IPS DF 4.7 (cell line): ENCODE results near the gene TIMM29.
"Not testable (repeated sequence)": the region's sequence is repeated elsewhere in the genome, so short reads cannot be mapped to it uniquely, and the experiment has no call there.

ENCODE experiments used
- DNase-seq: peaks from one replicate; pipeline ENCODE4 v3.0.0-alpha.2; 2013; ENCODE audit warnings: low spot score; ENCODE audit errors: extremely low read depth

Gene TIMM29

DNA sequence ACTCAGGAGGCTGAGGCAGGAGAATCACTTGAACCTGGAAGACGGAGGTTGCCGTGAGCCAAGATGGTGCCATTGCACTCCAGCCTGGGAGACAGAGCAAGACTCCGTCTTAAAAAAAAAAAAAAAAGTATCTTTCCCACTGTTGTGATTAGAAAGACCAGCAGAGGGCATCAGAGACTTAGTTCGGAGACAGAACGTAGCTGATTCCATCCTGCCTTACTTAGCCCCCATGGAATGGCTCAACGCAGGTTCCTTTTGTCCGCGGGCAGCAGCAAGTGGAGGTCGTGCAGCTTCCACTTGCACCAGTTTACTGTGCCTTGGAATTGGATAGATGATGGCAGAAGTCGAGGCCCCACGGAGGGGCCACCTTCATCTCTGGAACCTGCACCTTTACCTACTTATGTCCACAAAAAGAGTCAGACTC is 8.1 kb downstream of the TIMM29 start:
- peak; percentile 75 for DNase-seq

DNA sequence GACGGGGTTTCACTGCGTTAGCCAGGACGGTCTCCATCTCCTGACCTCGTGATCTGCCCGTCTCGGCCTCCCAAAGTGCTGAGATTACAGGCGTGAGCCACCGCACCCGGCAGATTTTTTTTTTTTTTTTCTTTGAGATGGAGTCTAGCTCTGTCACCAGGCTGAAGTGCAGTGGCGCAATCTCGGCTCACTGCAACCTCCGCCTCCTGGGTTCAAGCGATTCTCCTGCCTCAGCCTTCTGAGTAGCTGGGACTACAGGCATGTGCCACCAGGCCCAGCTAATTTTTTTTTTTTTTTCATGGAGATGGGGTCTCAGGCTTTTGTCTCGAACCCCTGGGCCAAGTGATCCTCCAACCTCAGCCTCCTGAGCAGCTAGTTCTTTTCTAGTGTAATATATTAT is 13.0 kb downstream of the TIMM29 start:
- DNase-seq, result not testable (repeated sequence)

DNA sequence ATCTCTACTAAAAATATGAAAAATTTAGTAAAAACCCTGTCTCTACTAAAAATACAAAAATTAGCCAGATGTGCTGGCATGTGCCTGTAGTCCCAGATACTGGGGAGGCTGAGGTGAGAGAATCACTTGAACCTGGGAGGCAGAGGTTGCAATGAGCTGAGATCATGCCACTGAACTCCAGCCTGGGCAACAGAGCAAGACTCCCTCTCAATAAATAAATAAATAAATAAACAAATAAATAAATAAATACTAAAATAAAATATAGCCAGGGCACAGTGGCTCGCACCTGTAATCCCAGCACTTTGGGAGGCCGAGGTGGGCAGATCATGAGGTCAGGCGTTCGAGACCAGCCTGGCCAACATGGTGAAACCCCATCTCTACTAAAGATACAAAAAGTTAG is 14.8 kb downstream of the TIMM29 start:
- not testable (repeated sequence) for DNase-seq

DNA sequence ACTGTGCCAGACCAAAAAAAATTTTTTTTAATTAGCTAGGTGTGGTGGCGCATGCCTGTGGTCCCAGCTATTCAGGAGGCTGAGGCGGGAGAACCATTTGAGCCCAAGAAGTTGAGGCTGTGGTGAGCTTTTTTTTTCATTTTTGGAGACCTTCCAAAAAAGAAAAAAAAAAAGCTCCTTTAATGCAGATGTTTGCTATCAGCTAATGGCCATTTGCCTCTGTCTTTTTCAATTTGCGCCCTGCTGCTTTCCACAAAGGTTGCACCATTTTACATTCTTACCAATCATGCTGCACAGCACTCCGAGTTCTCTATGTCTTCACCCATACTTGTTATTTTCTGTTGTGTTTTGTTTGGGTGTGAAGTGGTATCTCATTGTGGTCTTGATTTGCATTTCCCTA is 16.7 kb downstream of the TIMM29 start:
- DNase-seq, result no peak

DNA sequence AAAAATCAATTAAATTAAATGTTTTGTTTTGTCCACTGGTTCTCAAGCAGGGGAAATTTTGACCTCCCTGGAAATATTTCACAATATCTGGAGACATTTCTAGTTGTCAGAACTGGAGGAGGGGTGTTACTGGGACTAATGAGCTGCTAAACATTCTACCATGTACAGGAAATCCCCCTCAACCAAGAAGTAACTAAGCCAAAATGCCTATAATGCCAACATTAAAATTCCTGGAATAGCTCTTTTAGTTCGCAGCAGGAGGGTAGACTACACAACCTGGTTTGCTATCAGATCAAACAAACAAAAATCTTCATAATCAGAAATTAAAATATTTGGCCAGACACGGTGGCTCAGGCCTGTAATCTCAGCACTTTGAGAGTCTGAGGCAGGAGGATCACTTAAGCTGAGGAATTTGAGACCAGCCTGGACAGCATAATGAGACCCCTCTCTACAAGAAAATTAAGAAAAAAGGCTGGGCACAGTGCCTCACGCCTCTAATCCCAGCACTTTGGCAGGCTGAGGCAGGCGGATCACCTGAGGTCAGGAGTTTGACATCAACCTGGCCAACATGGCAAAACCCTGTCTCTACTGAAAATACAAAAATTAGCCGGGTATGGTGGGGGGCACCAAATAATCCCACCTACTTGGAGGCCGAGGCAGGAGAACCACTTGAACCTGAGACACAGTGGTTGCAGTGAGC is 18.5 kb downstream of the TIMM29 start:
- DNase-seq, result no peak

DNA sequence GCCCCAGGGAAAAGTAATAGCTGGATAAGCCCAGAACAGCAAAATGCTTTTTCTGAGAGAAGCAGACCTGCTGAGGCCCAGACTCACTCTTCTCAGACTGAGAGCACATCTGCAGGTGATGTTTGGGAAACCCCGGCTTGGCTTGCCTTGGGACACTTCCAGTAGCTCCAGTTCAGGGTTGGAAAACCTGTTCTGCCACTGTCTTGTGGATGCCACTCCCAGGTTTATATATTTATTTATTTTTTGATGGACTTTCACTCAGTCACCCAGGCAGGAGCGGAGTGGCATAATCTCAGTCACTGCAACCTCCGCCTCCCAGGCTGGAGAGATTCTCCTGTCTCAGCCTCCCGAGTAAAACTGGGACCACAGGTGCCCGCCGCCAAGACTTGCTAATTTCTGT is 24.2 kb downstream of the TIMM29 start:
- no peak for DNase-seq

DNA sequence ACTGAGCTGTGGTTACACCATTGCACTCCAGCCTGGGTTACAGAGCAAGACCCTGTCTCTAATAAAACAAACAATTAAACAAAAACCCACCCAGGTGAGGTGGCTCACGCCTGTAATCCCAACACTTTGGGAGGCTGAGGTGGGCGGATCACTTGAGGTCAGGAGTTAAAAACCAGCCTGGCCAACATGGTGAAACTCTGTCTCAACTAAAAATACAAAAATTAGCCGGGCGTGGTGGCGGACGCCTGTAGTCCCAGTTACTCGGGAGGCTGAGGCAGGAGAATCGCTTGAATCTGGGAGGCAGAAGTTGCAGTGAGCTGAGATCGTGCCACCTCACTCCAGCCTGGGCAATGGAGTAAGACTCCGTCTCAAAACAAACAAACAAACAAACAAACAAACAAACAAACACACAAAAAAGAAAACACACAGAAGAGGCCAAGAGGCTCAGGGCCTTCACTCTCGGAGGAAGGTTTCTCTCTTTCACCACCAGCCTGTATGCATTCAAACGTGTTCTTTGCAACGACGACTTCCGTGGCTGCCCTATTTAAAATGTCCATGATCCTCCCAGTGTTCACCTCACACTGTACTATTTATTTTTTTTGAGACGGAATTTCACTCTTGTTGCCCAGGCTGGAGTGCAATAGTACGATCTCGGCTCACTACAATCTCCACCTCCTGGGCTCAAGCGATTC is 30.8 kb downstream of the TIMM29 start:
- not testable (repeated sequence) for DNase-seq

DNA sequence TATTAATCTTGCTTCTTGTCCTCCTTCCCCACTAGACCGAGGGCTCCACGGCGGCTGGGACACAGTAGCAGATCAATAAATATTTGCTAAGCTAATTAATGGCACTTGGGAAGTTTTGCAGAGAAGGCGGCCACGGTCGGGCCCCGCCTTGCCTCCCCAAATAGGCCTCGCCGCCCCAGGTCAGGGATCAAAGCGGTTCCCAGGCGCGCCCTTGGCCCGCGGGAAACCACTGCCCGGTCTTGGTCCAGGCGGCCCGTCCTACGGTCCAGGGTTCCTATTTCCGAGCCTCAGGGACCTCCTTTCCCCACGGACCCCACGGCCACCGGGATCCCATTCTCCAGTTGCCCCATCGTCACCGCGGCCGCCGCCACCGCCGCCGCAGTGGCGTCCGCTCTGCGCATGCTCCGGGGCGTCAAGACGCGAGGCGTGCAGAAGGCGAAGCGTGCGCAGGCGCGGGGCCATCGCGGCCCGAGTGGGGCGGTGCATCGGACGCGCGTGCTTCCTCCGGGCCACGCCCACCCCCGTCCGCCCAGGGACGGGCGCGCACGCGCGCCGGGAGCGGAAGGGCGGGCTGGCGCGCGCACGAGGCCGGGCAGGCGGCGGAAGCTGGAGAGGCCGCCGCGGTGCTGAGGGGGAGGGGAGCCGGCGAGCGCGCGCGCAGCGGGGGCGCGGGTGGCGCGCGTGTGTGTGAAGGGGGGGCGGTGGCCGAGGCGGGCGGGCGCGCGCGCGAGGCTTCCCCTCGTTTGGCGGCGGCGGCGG is 31.9 kb downstream of the TIMM29 start, which contains the start of gene SMARCA4:
SMARCA4 (plus strand) TSS at position 717 of the 759 bp plus-strand sequence. CDS start 23,122 bp downstream, outside the sequence.
- DNase-seq, result peak; percentile 64

DNA sequence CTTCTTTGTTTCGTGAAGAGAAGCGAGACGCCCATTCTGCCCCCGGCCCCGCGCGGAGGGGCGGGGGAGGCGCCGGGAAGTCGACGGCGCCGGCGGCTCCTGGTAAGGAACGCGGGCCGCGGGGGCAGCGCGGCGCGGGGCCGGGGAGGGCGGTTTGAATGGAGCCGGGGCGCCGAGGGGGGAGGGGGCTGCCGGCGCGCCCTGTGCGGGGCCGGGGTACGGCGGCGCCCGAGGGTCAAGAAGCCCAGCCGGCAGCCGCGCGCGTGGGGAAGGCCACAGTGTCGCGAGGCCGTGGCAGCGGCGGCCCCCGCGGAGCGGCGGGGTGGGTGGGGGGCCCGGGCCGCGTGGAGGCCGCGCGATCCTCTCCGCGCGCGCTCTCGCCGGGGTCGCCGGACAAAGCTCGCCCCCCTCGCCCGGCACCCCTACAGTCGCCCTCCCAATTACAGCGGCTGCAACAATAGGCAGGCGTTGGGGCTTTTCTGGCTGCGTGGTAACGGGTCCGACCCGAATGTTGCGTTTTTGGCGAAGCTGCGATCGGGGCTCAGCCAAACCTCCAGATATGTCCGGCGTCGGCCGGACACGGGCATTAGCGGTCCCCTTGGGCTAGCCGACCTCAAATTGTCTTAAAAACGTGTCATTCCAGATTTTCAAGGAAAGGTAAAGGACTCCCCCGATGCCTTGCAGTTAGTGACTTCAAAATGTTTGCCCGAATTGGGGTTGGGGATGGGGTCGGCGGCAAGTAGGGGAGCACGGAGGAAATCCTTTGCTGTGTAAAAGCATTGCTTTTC is 32.7 kb downstream of the TIMM29 start:
- no peak for DNase-seq

DNA sequence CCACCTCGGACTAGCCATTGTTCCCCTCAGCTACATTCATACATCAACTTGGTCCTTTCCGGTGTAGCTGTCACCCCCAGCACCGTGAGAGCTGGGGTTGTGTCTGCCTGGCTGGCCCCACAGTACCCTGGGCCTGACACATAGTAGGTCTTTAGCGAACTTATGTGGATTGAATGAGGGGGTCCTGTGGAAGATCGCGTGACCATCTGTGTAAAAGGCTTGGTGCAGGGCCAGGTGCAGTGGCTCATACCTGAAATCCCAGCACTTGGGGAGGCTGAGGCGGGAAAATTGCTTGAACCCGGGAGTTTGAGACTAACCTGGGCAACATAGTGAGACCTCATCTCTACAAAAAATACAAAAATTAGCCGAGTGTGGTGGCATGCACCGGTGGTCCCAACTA is 34.3 kb downstream of the TIMM29 start:
- DNase-seq, result no peak

DNA sequence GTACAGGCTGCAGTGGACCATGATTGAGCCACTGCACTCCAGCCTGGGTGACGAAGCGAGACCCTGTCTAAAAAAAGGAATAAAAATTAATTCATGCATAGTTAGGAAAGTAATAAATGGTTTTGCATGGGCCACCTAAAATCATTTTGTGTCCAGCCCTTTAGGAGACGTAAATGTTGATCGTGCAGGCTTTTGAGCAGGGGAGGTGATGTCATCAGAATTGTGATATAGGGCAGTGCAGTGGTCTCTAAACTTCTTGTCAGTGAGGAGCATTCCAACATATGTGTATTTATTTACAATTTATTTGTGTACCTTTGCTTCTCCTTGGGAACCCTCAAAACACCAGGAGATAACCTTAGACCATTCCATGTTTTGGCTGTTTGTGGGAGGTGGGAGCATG is 35.3 kb downstream of the TIMM29 start:
- DNase-seq, result no peak

DNA sequence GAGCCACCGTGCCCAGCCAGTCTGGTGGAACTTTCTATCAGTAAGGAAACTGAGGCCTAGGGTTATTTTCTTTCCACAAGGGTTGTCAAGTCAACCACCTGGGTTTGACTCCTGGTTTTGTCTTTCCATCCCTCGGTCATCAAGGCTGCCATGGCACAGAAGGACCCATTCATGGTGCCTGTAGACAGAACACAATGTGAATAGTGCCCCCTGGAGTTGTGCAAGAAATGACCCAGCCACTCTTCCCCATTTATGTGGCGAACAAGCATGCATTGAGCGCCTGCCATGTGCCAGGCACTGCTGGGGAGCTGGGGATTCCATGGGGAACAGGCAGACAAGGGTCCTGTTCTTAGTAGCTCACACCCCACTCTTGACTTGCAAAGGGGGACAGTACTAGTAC is 36.3 kb downstream of the TIMM29 start:
- DNase-seq, result no peak

DNA sequence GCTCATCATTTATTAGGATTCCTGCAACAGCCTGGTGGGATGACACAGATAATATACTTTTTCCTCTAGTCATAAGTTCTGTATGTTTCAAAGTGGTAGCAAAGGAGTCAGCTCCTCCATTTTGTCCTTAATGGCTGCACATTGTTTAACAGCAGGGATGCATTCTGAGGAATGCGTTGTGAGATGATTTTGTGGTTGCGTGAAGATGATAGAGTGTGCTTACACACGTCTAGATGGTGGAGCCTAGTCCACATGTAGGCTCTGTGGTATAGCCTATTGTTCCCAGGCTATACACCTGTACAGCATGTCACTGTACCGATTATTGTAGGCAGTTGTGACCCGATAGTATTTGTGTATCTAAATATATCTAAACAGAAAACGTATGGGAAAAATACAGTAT is 36.8 kb downstream of the TIMM29 start:
- DNase-seq, result no peak

DNA sequence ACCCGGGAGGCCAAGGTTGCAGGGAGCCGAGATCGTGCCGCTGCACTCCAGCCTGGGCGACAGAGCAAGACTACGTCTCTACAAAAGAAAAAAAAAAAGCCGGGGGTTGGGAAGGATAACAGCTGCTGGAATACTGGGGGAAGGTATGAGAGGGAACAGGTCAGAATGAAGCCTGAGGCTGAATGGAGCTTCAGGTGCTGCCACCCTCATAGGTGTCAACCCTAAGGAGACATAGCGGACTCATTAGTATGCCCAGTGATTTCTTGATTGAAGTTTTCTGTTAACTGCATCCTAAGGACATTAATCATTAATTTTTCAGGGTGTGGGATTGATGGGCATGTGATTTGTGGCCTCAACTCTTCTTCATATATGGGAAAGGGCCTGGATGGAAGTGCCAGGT is 38.2 kb downstream of the TIMM29 start:
- no peak for DNase-seq

DNA sequence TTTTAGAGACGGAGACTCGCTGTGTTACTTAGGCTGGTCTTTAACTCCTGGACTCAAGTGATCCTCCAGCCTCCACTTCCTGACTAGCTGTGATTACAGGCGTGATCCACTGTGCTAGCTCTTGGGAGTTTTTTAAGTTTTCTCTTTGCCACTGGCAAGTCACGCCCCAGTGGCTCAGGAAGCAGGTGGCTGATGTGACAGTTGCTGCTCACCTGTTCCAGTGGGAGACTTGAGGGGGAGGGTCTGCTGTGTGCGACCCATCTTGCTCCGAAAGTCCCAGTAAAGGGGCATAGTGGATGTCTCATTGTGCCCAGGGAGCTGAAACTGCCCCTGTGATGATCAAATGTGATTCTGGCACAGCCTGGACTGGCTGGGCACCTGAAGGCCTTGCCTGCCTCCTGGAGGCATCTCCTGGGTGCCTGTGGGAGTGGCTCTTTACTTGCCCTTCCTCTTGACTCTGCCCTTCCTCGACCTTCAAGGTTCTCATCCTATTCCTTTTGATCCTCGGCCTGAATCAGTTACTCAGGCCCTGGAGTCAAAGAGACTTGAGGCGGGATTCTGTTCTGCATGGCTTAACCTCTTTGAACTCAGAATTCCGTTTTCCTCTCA is 40.0 kb downstream of the TIMM29 start:
- no peak for DNase-seq

DNA sequence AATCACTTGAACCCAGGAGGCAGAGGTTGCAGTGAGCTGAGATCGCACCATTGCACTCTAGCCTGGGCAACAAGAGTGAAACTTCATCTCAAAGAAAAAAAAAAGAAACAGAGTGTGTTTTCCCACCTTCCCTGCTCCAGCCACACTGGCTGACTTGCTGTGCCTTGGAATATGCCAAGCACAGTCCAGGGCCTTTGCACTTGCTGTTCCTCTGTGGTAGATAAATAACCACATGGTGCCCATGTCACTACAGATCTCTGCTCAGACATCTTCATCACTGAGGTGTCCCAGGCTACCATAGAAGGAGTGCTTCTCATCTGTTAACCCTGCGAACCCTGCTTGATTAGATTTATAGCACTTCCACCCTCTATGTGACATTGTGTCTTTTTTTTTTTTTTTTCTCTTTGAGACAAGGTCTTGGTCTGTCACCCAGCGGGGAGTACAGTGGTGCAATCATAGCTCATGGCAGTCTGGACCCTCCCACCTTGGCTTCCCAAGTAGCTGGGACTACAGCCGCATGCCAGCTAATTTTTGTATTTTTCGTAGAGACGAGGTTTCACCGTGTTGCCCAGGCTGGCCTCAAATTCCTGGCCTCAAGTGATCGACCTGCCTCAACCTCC is 42.6 kb downstream of the TIMM29 start:
- DNase-seq, result no peak

DNA sequence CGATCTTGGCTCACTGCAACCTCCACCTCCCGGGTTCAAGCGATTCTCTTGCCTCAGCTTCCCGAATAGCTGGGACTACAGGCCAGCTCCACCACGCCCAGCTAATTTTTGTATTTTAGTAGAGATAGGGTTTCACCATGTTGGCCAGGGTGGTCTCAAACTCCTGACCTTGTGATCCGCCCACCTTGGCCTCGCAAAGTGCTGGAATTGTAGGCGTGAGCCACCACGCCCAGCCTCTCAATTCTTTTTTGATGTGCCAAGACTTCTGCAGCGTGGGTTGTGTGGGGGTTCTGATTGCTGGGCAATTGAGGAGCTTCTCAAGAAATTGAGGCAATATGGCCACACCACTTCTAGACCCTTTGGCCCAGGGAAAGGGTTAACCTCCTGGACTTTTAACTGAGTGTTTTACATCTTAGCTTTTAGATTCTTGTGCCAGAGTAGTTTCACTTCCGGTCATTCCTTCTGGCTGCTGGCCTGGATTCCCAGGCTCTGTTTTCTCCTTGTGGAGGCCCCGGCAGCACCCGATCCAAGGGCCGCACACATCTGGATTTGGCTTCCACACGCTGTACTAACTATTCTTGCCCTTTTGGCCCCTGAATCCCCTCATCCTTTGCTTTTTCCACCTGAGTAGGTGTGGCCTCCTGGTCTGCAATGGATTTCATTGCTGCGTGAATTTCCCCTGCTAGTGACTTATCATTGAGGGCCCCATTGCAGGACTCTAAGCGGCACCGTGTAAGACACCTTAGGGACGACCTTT is 46.9 kb downstream of the TIMM29 start:
- DNase-seq, result no peak

DNA sequence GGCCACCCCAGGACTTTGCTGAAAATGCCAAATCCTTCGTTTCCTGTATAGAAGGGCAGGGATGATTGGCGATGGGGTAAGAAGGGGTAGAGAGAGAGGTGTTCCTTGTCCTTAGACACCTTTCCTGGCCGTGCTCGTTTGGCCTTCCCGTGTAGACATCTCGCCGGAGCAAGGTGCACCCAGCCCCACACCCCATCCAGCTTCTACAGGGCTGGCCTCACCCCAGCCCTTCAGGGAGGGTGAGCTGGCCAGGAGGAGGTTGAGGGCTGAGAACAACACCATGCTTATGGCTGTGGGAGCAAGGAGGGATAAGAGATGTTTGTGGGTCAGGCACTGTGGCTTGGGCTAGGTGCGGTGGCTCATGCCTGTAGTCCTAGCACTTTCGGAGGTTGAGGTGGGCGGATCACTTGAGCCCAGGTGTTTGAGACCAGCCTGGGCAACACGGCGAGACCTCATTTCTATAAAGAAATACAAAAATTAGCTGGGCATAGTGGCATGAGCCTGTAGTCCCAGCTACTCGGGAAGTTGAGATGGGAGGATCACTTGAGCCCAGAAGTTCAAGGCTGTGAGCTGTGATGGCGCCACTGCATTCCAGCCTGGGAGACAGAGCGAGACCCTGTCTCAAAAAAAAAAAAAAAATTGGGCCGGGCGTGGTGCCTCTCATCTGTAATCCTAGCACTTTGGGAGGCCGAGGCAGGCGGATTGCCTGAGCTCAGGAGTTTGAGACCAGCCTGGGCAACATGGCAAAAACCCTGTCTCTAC is 47.7 kb downstream of the TIMM29 start:
- no peak for DNase-seq

DNA sequence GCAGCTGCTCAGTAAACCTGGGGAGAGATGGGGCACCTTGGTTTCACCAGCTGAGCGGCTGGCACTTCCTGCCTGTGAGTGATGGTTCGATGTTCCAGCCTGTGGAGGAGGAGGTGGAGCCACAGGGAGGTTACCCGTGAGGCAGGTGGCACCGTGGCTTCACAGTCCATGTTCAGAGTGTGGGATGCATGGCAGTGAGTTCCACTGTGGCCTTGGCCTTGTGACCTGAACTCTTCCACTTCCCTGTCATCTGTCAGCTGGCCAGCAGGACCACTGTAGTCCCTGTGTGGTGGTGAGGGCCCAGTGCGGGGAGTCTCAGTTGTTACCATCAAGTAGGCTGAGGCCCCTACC is 49.1 kb downstream of the TIMM29 start:
- no peak for DNase-seq
